Kidney capillary endothelial cell (primary cell): ENCODE measurements around the gene PADI2.

Source experiments
- DNase-seq: peaks from one replicate; pipeline ENCODE4 v3.0.0-alpha.2; 2018; ENCODE audit warnings: low spot score

PADI2 gene

GRCh38 chr1:17139637-17140036, 20.4 kb upstream of the PADI2 start:
- DNase-seq: no peak

- no peak for DNase-seq
Measured at GRCh38 chr1:17137441-17137840, 18.2 kb upstream of the PADI2 start.

GRCh38 chr1:17136936-17137335, 17.7 kb upstream of the PADI2 start:
- DNase-seq: no peak

GRCh38 chr1:17136145-17136544, 16.9 kb upstream of the PADI2 start:
- DNase-seq: no peak

- DNase-seq: no peak
Measured at GRCh38 chr1:17135530-17135929, 16.3 kb upstream of the PADI2 start.

- DNase-seq: no peak
Measured at GRCh38 chr1:17134724-17135123, 15.5 kb upstream of the PADI2 start.

GRCh38 chr1:17134034-17134433, 14.8 kb upstream of the PADI2 start:
- no peak for DNase-seq

GRCh38 chr1:17130138-17130635, 10.9 kb upstream of the PADI2 start:
- no peak for DNase-seq

GRCh38 chr1:17128361-17128760, 9.1 kb upstream of the PADI2 start:
- peak; percentile 98 for DNase-seq

- DNase-seq: peak; percentile 81
Measured at GRCh38 chr1:17125756-17126237, 6.5 kb upstream of the PADI2 start.

GRCh38 chr1:17123196-17124045, 4.2 kb upstream of the PADI2 start:
- DNase-seq: no peak

GRCh38 chr1:17122521-17123164, 3.4 kb upstream of the PADI2 start:
- peak; percentile 67 for DNase-seq

GRCh38 chr1:17121881-17122280, 2.6 kb upstream of the PADI2 start:
- peak; percentile 25 for DNase-seq

GRCh38 chr1:17120962-17121837, 1.9 kb upstream of the PADI2 start:
- no peak for DNase-seq

GRCh38 chr1:17120481-17120877, 1.2 kb upstream of the PADI2 start:
- no peak for DNase-seq

- DNase-seq: no peak
Measured at GRCh38 chr1:17119773-17120480, 676 bp upstream of the PADI2 start.

- DNase-seq: no peak
Measured at GRCh38 chr1:17118706-17119075, 560 bp downstream of the PADI2 start.

GRCh38 chr1:17118268-17118667, 983 bp downstream of the PADI2 start:
- DNase-seq: no peak

GRCh38 chr1:17117451-17118265, 1.6 kb downstream of the PADI2 start:
- DNase-seq: no peak

- no peak for DNase-seq
Measured at GRCh38 chr1:17116643-17117042, 2.6 kb downstream of the PADI2 start.

GRCh38 chr1:17113963-17114362, 5.3 kb downstream of the PADI2 start:
- DNase-seq: no peak
